GM20431 (cell line): ENCODE data around the gene MGME1.

Source experiments
- in situ Hi-C: fragments of 300-500 bp; cut with MseI, MboI; formaldehyde crosslinking; loops from one replicate; pipeline ENCODE4 v1.15.0; 2020; ENCODE audit warnings: low sequenced_read_pairs; ENCODE audit not compliant: unreplicated experiment

MGME1 gene

GRCh38 chr20:17968366-17969277, at the start of gene MGME1, which contains the start of gene SNX5:
TSS of gene MGME1 (plus strand) at chr20:17969018. CDS start at chr20:17969860, 842 bp downstream.
TSS of gene SNX5 (minus strand) at chr20:17968794. CDS start at chr20:17968425, 369 bp downstream.
- in situ Hi-C loops, result no loop called here

- in situ Hi-C loops, result no loop called here
Observed at GRCh38 chr20:17919149-17919548, 49.7 kb upstream of the MGME1 start.

- in situ Hi-C loops, result no loop called here
Observed at GRCh38 chr20:17921774-17922173, 47.0 kb upstream of the MGME1 start.

GRCh38 chr20:17925141-17925939, 43.5 kb upstream of the MGME1 start:
- in situ Hi-C loops, result no loop called here

- in situ Hi-C loops, result no loop called here
Observed at GRCh38 chr20:17925940-17926300, 42.9 kb upstream of the MGME1 start.

- in situ Hi-C loops, result no loop called here
Observed at GRCh38 chr20:17928211-17928611, 40.6 kb upstream of the MGME1 start.

- in situ Hi-C loops, result no loop called here
Observed at GRCh38 chr20:17928633-17929311, 40.0 kb upstream of the MGME1 start.

- in situ Hi-C loops, result no loop called here
Observed at GRCh38 chr20:17931513-17931912, 37.3 kb upstream of the MGME1 start.

- in situ Hi-C loops, result no loop called here
Observed at GRCh38 chr20:17932396-17932795, 36.4 kb upstream of the MGME1 start.

GRCh38 chr20:17933121-17933520, 35.7 kb upstream of the MGME1 start:
- in situ Hi-C loops, result no loop called here

- in situ Hi-C loops, result no loop called here
Observed at GRCh38 chr20:17933711-17934110, 35.1 kb upstream of the MGME1 start.

GRCh38 chr20:17934141-17934862, 34.5 kb upstream of the MGME1 start:
- in situ Hi-C loops, result no loop called here

- in situ Hi-C loops, result no loop called here
Observed at GRCh38 chr20:17935186-17935585, 33.6 kb upstream of the MGME1 start.

GRCh38 chr20:17935761-17936160, 33.1 kb upstream of the MGME1 start:
- in situ Hi-C loops, result no loop called here

- in situ Hi-C loops, result no loop called here
Observed at GRCh38 chr20:17936286-17936760, 32.5 kb upstream of the MGME1 start.

GRCh38 chr20:17936761-17937732, 31.8 kb upstream of the MGME1 start:
- in situ Hi-C loops, result no loop called here

- in situ Hi-C loops, result no loop called here
Observed at GRCh38 chr20:17938871-17939619, 29.8 kb upstream of the MGME1 start.
